Measurements from ENCODE around the gene SLC24A3.

The SLC24A3 gene

DNA sequence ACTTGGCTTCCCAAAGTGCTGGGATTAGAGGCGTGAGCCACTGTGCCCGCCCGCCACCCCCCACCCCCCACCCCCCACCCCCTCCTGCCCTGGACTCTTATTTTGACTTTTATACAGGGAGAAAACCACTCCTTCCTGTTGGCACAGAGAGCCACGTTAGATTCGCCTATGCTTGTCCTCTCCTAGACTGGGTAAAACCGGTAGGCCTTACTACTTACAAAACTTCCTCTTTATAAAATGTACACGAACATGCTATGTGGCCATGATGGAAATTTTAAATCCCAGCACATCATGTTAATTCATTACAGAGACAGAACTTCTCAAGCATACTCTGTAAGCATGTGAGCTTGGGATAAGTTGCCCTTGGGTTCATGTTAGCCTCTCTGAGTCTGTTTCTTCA, 124.2 kb downstream of the SLC24A3 start:
- TF ChIP-seq EZH2phosphoT487 (IDR thresholded peaks at IDR 0.05; ENCODE audit: borderline replicate concordance, low read length): no peak
- TF ChIP-seq, protein P1, sequence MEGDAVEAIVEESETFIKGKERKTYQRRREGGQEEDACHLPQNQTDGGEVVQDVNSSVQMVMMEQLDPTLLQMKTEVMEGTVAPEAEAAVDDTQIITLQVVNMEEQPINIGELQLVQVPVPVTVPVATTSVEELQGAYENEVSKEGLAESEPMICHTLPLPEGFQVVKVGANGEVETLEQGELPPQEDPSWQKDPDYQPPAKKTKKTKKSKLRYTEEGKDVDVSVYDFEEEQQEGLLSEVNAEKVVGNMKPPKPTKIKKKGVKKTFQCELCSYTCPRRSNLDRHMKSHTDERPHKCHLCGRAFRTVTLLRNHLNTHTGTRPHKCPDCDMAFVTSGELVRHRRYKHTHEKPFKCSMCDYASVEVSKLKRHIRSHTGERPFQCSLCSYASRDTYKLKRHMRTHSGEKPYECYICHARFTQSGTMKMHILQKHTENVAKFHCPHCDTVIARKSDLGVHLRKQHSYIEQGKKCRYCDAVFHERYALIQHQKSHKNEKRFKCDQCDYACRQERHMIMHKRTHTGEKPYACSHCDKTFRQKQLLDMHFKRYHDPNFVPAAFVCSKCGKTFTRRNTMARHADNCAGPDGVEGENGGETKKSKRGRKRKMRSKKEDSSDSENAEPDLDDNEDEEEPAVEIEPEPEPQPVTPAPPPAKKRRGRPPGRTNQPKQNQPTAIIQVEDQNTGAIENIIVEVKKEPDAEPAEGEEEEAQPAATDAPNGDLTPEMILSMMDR (IDR thresholded peaks at IDR 0.05; ENCODE audit: low read depth, low read length, poor library complexity, severe bottlenecking): no peak
- Histone ChIP-seq H3K36me3 (ENCODE audit: control insufficient read depth, low read length) (no peaks in the 10 kb centered on the region), H3K27ac (ENCODE audit: low read depth, low read length) (no peak overlapping the region), H3K4me2 (ENCODE audit: low read length) (no peak overlapping the region), H3K4me1 (ENCODE audit: control insufficient read depth, low read length) (no peaks in the 10 kb centered on the region), H3F3A (ENCODE audit: control insufficient read depth, insufficient read depth) (no peaks in the 10 kb centered on the region), H3K79me2 (ENCODE audit: control insufficient read depth, low read length) (no peaks in the 10 kb centered on the region), H3K9me3 (ENCODE audit: control insufficient read depth, insufficient read depth, low read length) (no peaks in the 10 kb centered on the region), H3K27me3 (ENCODE audit: control insufficient read depth, low read length) (no peaks in the 10 kb centered on the region), H3K9me2 (replicated peaks; ENCODE audit: control insufficient read depth, low read length) (no peaks in the 10 kb centered on the region), H3K4me3 (ENCODE audit: low read length) (no peak overlapping the region), H4K20me1 (ENCODE audit: control insufficient read depth, insufficient read depth, low read depth, low read length) (no peaks in the 10 kb centered on the region)

DNA sequence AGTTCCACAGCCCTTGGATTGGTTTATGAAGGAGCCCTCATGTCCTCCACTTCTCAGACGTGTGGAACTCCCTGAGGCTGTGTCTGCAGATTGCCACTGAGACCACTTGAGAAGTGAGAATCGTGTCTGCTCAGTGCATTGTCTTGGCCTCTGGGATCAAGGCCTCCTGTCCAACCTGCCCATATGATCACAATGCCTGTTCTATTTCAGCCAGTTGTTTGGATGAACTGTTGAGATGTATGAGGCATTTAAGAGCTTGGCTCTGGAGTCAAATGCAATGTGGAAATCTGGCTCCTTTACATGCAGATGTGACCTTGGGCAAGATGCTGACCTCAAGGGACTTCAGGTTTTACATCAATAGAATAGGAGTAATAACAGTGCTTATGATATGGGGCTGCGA, 125.9 kb downstream of the SLC24A3 start:
- Histone ChIP-seq H3F3A (ENCODE audit: control insufficient read depth, insufficient read depth) (no peaks in the 10 kb centered on the region), H3K9me2 (replicated peaks; ENCODE audit: control insufficient read depth, low read length) (no peaks in the 10 kb centered on the region), H3K4me3 (ENCODE audit: low read length) (no peak overlapping the region), H3K4me1 (ENCODE audit: control insufficient read depth, low read length) (no peaks in the 10 kb centered on the region), H3K27ac (ENCODE audit: low read depth, low read length) (no peak overlapping the region), H3K9me3 (ENCODE audit: control insufficient read depth, insufficient read depth, low read length) (no peaks in the 10 kb centered on the region), H4K20me1 (ENCODE audit: control insufficient read depth, insufficient read depth, low read depth, low read length) (no peaks in the 10 kb centered on the region), H3K4me2 (ENCODE audit: low read length) (no peak overlapping the region), H3K27me3 (ENCODE audit: control insufficient read depth, low read length) (no peaks in the 10 kb centered on the region), H3K36me3 (ENCODE audit: control insufficient read depth, low read length) (no peaks in the 10 kb centered on the region), H3K79me2 (ENCODE audit: control insufficient read depth, low read length) (no peaks in the 10 kb centered on the region)
- no peak for TF ChIP-seq EZH2phosphoT487 (IDR thresholded peaks at IDR 0.05; ENCODE audit: borderline replicate concordance, low read length)
- TF ChIP-seq, protein P1 (IDR thresholded peaks at IDR 0.05; ENCODE audit: low read depth, low read length, poor library complexity, severe bottlenecking): no peak

DNA sequence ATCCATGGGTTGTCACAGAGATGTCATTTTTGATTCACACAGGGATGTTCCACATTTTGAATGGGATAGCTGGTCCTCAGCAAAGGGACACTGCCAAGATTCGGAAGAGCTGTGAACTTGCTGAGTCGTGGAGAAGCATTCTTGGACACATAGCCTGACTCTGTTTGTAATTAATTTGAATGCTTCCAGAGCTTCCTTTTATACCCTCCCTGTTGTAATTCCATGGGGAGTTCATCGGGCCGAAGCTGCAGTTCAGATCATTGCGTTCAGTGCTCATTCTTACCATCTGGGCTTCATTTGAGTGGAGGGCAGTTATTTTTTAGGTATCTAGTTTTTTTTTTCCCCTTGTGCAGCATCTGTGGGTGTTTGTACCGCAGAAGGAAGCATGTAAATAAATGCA, 126.5 kb downstream of the SLC24A3 start:
- Histone ChIP-seq H3K36me3 (ENCODE audit: control insufficient read depth, low read length) (no peaks in the 10 kb centered on the region), H3K9me2 (replicated peaks; ENCODE audit: control insufficient read depth, low read length) (no peaks in the 10 kb centered on the region), H3K4me3 (ENCODE audit: low read length) (no peak overlapping the region), H4K20me1 (ENCODE audit: control insufficient read depth, insufficient read depth, low read depth, low read length) (no peaks in the 10 kb centered on the region), H3K27me3 (ENCODE audit: control insufficient read depth, low read length) (no peaks in the 10 kb centered on the region), H3K79me2 (ENCODE audit: control insufficient read depth, low read length) (no peaks in the 10 kb centered on the region), H3K9me3 (ENCODE audit: control insufficient read depth, insufficient read depth, low read length) (no peaks in the 10 kb centered on the region), H3K4me2 (ENCODE audit: low read length) (no peak overlapping the region), H3K4me1 (ENCODE audit: control insufficient read depth, low read length) (no peaks in the 10 kb centered on the region), H3F3A (ENCODE audit: control insufficient read depth, insufficient read depth) (no peaks in the 10 kb centered on the region), H3K27ac (ENCODE audit: low read depth, low read length) (no peak overlapping the region)
- TF ChIP-seq, protein P1 (IDR thresholded peaks at IDR 0.05; ENCODE audit: low read depth, low read length, poor library complexity, severe bottlenecking): no peak
- TF ChIP-seq EZH2phosphoT487 (IDR thresholded peaks at IDR 0.05; ENCODE audit: borderline replicate concordance, low read length): no peak

All from DOHH2 (cell line).